ENCODE results near the gene ADGRL3. TPM values are rescaled to one million over a fixed set of nuclear protein-coding genes. Genes with fewer than 3 reads are reported as not detected.

ADGRL3 gene
- polyA plus RNA-seq, 3 donors, result 0.10 to 0.90 (median 0.65) TPM

- 30 to 57% (median 45%) methylated on average over 1 of the region's 1 CpG for WGBS, 3 donors
- H3K27ac ChIP-seq (ENCODE audit: low read depth, low read length), result no peak overlapping the region
These were observed 803.6 kb downstream of the ADGRL3 start for GRCh38 chr4:62003695-62004094.

GRCh38 chr4:62004881-62005280 lies 804.8 kb downstream of the ADGRL3 start:
- no peak overlapping the region for H3K27ac ChIP-seq (ENCODE audit: low read depth, low read length)

- WGBS, 3 donors, result 77 to 91% (median 87%) methylated on average over 5 of the region's 5 CpGs
- no peak overlapping the region for H3K27ac ChIP-seq (ENCODE audit: low read depth, low read length)
These were observed 806.0 kb downstream of the ADGRL3 start for GRCh38 chr4:62006108-62006507.

GRCh38 chr4:62015043-62015739 lies 815.1 kb downstream of the ADGRL3 start:
- 69 to 89% (median 86%) methylated on average over 3 of the region's 3 CpGs for WGBS, 3 donors

GRCh38 chr4:62018537-62018936 lies 818.4 kb downstream of the ADGRL3 start:
- H3K27ac ChIP-seq (ENCODE audit: low read depth, low read length), result no peak overlapping the region
- WGBS, 3 donors, result 75 to 85% (median 85%) methylated on average over 4 of the region's 4 CpGs

More at GRCh38 chr4:62015043-62015739, 815.1 kb downstream of the ADGRL3 start:
- H3K27ac ChIP-seq (ENCODE audit: low read depth, low read length), result no peak overlapping the region

GRCh38 chr4:62023633-62024032 lies 823.5 kb downstream of the ADGRL3 start:
- H3K27ac ChIP-seq (ENCODE audit: low read depth, low read length), result no peak overlapping the region
- whole genome bisulfite sequencing, 3 donors, result 79 to 87% (median 86%) methylated on average over 3 of the region's 3 CpGs

GRCh38 chr4:62028745-62029144 lies 828.6 kb downstream of the ADGRL3 start:
- WGBS, 3 donors, result 22 to 60% (median 55%) methylated on average over 2 of the region's 2 CpGs
- no peak overlapping the region for H3K27ac ChIP-seq (ENCODE audit: low read depth, low read length)

- 38 to 88% (median 62%) methylated on average over 2 of the region's 2 CpGs for WGBS, 3 donors
- H3K27ac ChIP-seq (ENCODE audit: low read depth, low read length), result no peak overlapping the region
These were observed 830.8 kb downstream of the ADGRL3 start for GRCh38 chr4:62030958-62031357.

- 28 to 91% (median 86%) methylated on average over 5 of the region's 5 CpGs for WGBS, 3 donors
- no peak overlapping the region for H3K27ac ChIP-seq (ENCODE audit: low read depth, low read length)
These were observed 837.4 kb downstream of the ADGRL3 start for GRCh38 chr4:62037571-62037970.

GRCh38 chr4:62051332-62051731 lies 851.2 kb downstream of the ADGRL3 start:
- 55 to 74% (median 63%) methylated on average over 3 of the region's 3 CpGs for WGBS, 3 donors
- H3K27ac ChIP-seq (ENCODE audit: low read depth, low read length), result no peak overlapping the region

- H3K27ac ChIP-seq (ENCODE audit: low read depth, low read length), result no peak overlapping the region
These were observed 853.8 kb downstream of the ADGRL3 start for GRCh38 chr4:62053974-62054373.

- 82 to 91% (median 87%) methylated on average over 1 of the region's 1 CpG for WGBS, 3 donors
- H3K27ac ChIP-seq (ENCODE audit: low read depth, low read length), result no peak overlapping the region
These were observed 856.9 kb downstream of the ADGRL3 start for GRCh38 chr4:62057031-62057430.

GRCh38 chr4:62058571-62058970 lies 858.4 kb downstream of the ADGRL3 start:
- H3K27ac ChIP-seq (ENCODE audit: low read depth, low read length), result no peak overlapping the region
- 31 to 37% (median 33%) methylated on average over 4 of the region's 4 CpGs for WGBS, 3 donors

- no peak overlapping the region for H3K27ac ChIP-seq (ENCODE audit: low read depth, low read length)
- WGBS, 3 donors, result 79 to 89% (median 87%) methylated on average over 14 of the region's 14 CpGs
These were observed 870.2 kb downstream of the ADGRL3 start for GRCh38 chr4:62070291-62070852.

- H3K27ac ChIP-seq (ENCODE audit: low read depth, low read length), result no peak overlapping the region
- 74 to 84% (median 75%) methylated on average over 2 of the region's 2 CpGs for WGBS, 3 donors
These were observed 875.0 kb downstream of the ADGRL3 start for GRCh38 chr4:62075089-62075488.

GRCh38 chr4:62075521-62075920 lies 875.4 kb downstream of the ADGRL3 start:
- H3K27ac ChIP-seq (ENCODE audit: low read depth, low read length), result no peak overlapping the region
- WGBS, 3 donors, result 64 to 84% (median 80%) methylated on average over 3 of the region's 3 CpGs

- WGBS, 3 donors, result 56 to 82% (median 79%) methylated on average over 1 of the region's 1 CpG
- no peak overlapping the region for H3K27ac ChIP-seq (ENCODE audit: low read depth, low read length)
These were observed 877.3 kb downstream of the ADGRL3 start for GRCh38 chr4:62077406-62077805.

GRCh38 chr4:62080431-62080830 lies 880.3 kb downstream of the ADGRL3 start:
- WGBS, 3 donors, result 28 to 51% (median 44%) methylated on average over 1 of the region's 1 CpG
- H3K27ac ChIP-seq (ENCODE audit: low read depth, low read length), result no peak overlapping the region

- no peak overlapping the region for H3K27ac ChIP-seq (ENCODE audit: low read depth, low read length)
These were observed 887.6 kb downstream of the ADGRL3 start for GRCh38 chr4:62087706-62088105.

- 87 to 93% (median 91%) methylated on average over 4 of the region's 4 CpGs for WGBS, 3 donors
- no peak overlapping the region for H3K27ac ChIP-seq (ENCODE audit: low read depth, low read length)
These were observed 893.6 kb downstream of the ADGRL3 start for GRCh38 chr4:62093735-62094134.

Measured in adipose tissue (tissue), 3 donors.